HG03354 (cell line): ENCODE data around the gene AHCTF1.

Source experiments
- ATAC-seq: cut with Tn5 transposase; IDR thresholded peaks from one replicate; pipeline ENCODE4 v1.9.1; 2021; ENCODE audit warnings: mild to moderate bottlenecking; ENCODE audit not compliant: unreplicated experiment, poor library complexity, severe bottlenecking

Gene AHCTF1

GRCh38 chr1:246789454-246790339 is 142.1 kb downstream of the AHCTF1 start:
- no peak for ATAC-seq
